IMR-90 (cell line): Measurements from ENCODE around the gene ZNF497. TPM values are rescaled to one million over a fixed set of nuclear protein-coding genes. Genes with fewer than 3 reads are reported as not detected.

Experiments
- ATAC-seq: fragments of 200-7000 bp; cut with Tn5 transposase; 2 replicates; pipeline ENCODE4 v1.9.1; 2020; ENCODE audit warnings: low read depth, mild to moderate bottlenecking, moderate library complexity
- BruUV-seq: library from RNA; stranded (reverse); fragments of 400-500 nt; replicated peaks from 2 replicates; lab custom pipeline; 2021; lab: Mats Ljungman, UMichigan
- CTCF ChIA-PET: fragments of 300-600 bp; formaldehyde crosslinking; extraction: SDS; loops from one replicate; lab custom pipeline; 2021; ENCODE audit warnings: antibody characterized with exemption; lab: Yijun Ruan, JAX
- POLR2A ChIA-PET: fragments of 300-600 bp; sonication (Branson Sonifier 250); formaldehyde crosslinking; loops from one replicate; lab custom pipeline; 2022; ENCODE audit warnings: antibody characterized with exemption; ENCODE audit not compliant: unreplicated experiment; lab: Charles Lee
- DNase-seq: peaks from one replicate; pipeline ENCODE4 v3.0.0; 2013
- H2AFZ ChIP-seq: replicated peaks from 2 replicates; pipeline ENCODE3; 2013; ENCODE audit warnings: low read length, mild to moderate bottlenecking; ENCODE audit not compliant: poor library complexity
- H2AK5ac ChIP-seq: 2 replicates; pipeline ENCODE4 v1.6.1; 2013; ENCODE audit warnings: low read depth, low read length, inconsistent platforms
- H2AK9ac ChIP-seq: replicated peaks from 2 replicates; pipeline ENCODE3; 2013; ENCODE audit warnings: mild to moderate bottlenecking, low read depth, low read length, moderate library complexity; ENCODE audit not compliant: poor library complexity
- H2BK120ac ChIP-seq: 2 replicates; pipeline ENCODE4 v1.6.1; 2013; ENCODE audit warnings: low read depth, low read length, inconsistent platforms
- H2BK15ac ChIP-seq: 3 replicates; pipeline ENCODE4 v1.6.1; 2013; ENCODE audit warnings: low read depth, low read length, inconsistent platforms
- H2BK20ac ChIP-seq: 2 replicates; pipeline ENCODE4 v1.6.1; 2013; ENCODE audit warnings: low read depth, mild to moderate bottlenecking, inconsistent platforms, low read length, moderate library complexity
- H2BK5ac ChIP-seq: 2 replicates; pipeline ENCODE4 v1.6.1; 2013; ENCODE audit warnings: mild to moderate bottlenecking, low read depth, low read length, inconsistent platforms; ENCODE audit not compliant: poor library complexity, severe bottlenecking
- H3K14ac ChIP-seq: replicated peaks from 2 replicates; pipeline ENCODE4 v1.6.1; 2013; ENCODE audit warnings: low read depth, low read length, inconsistent platforms
- H3K18ac ChIP-seq: 2 replicates; pipeline ENCODE4 v1.6.1; 2013; ENCODE audit warnings: low read depth, low read length, control low read depth
- H3K23ac ChIP-seq: 2 replicates; pipeline ENCODE4 v1.6.1; 2013; ENCODE audit warnings: low read depth, low read length, inconsistent platforms
- H3K27ac ChIP-seq: 2 replicates; pipeline ENCODE4 v1.5.1; 2013; ENCODE audit warnings: mild to moderate bottlenecking, control low read depth, low read length; ENCODE audit not compliant: insufficient read depth
- H3K27me3 ChIP-seq: 2 replicates; pipeline ENCODE4 v1.6.1; 2013; ENCODE audit warnings: low read length; ENCODE audit not compliant: control insufficient read depth, insufficient read depth
- H3K36me3 ChIP-seq: 2 replicates; pipeline ENCODE4 v1.6.1; 2013; ENCODE audit warnings: low read length, mixed read lengths; ENCODE audit not compliant: control insufficient read depth, insufficient read depth
- H3K4ac ChIP-seq: 2 replicates; pipeline ENCODE4 v1.6.1; 2013; ENCODE audit warnings: low read depth, low read length, inconsistent platforms
- H3K4me1 ChIP-seq: 2 replicates; pipeline ENCODE4 v1.6.1; 2013; ENCODE audit warnings: low read length, mixed read lengths; ENCODE audit not compliant: control insufficient read depth, insufficient read depth
- H3K4me2 ChIP-seq: 2 replicates; pipeline ENCODE4 v1.6.1; 2013; ENCODE audit warnings: low read depth, mild to moderate bottlenecking, control low read depth, low read length, moderate library complexity
- H3K4me3 ChIP-seq: 2 replicates; pipeline ENCODE4 v1.5.1; 2013; ENCODE audit warnings: low read depth, mild to moderate bottlenecking, control low read depth, low read length, moderate library complexity; ENCODE audit not compliant: insufficient read depth
- H3K56ac ChIP-seq: 2 replicates; pipeline ENCODE4 v1.6.1; 2013; ENCODE audit warnings: low read length, inconsistent platforms; ENCODE audit not compliant: insufficient read depth; ENCODE audit errors: extremely low read depth
- H3K79me1 ChIP-seq, 2 experiments: 2 replicates each; pipeline ENCODE4 v1.6.1; 2013; ENCODE audit warnings: low read length in 2 of 2, inconsistent platforms in 1 of 2, low read depth in 1 of 2
- H3K9ac ChIP-seq: 2 replicates; pipeline ENCODE4 v1.6.1; 2013; ENCODE audit warnings: low read depth, low read length, control low read depth
- H3K9me1 ChIP-seq: 2 replicates; pipeline ENCODE4 v1.6.1; 2013; ENCODE audit warnings: low read length, inconsistent platforms; ENCODE audit not compliant: insufficient read depth
- H3K9me3 ChIP-seq: 2 replicates; pipeline ENCODE4 v1.6.1; 2013; ENCODE audit warnings: low read length; ENCODE audit not compliant: control insufficient read depth, insufficient read depth
- H4K20me1 ChIP-seq: 2 replicates; pipeline ENCODE4 v1.6.1; 2013; ENCODE audit warnings: low read length, inconsistent platforms; ENCODE audit not compliant: insufficient read depth
- H4K5ac ChIP-seq: 2 replicates; pipeline ENCODE4 v1.6.1; 2013; ENCODE audit warnings: mild to moderate bottlenecking, low read depth, low read length, control low read depth
- H4K8ac ChIP-seq, 2 experiments: 2 replicates each; pipeline ENCODE4 v1.6.1; 2013; ENCODE audit warnings: low read depth in 2 of 2, low read length in 2 of 2, control low read depth in 1 of 2, inconsistent platforms in 1 of 2
- H4K91ac ChIP-seq: 2 replicates; pipeline ENCODE4 v1.6.1; 2013; ENCODE audit warnings: low read depth, low read length, inconsistent platforms; ENCODE audit not compliant: insufficient read depth
- POLR2A ChIP-seq: IDR thresholded peaks from 2 replicates; pipeline ENCODE4 v1.6.1; 2012; ENCODE audit warnings: mild to moderate bottlenecking, low read depth, low read length
- WGBS, 2 experiments: methylation state at CpG; one replicate each; pipeline versions ENCODE4 v1.1.5 to v1.1.7; 2013; ENCODE audit warnings: missing lambda C conversion rate in 2 of 2; ENCODE audit not compliant: insufficient read length in 1 of 2; ENCODE audit errors: extremely low coverage in 2 of 2; 5-methylcytosine and 5-hydroxymethylcytosine counted together
- dilution Hi-C: fragments of 300-500 bp; cut with HindIII; formaldehyde crosslinking; loops from one replicate; pipeline ENCODE4 v1.14.3; 2018; ENCODE audit warnings: low sequenced_read_pairs; ENCODE audit not compliant: unreplicated experiment
- in situ Hi-C: fragments of 300-500 bp; cut with MboI; formaldehyde crosslinking; loops from 3 replicates; pipeline ENCODE4 v1.14.3; 2019; ENCODE audit warnings: low sequenced_read_pairs, inconsistent platforms, mixed read lengths
- intact Hi-C: fragments of 100-400 bp; cut with micrococcal nuclease; formaldehyde crosslinking; loops from 2 replicates; pipeline ENCODE4 v1.10.0; 2022
- polyA plus RNA-seq, 3 experiments: library from polyadenylated mRNA; depleted of rRNA; stranded (reverse); fragments of >200 nt; gene quantifications; 2 replicates each; pipeline ENCODE4 v1.2.3, GENCODE V29; 2012; ENCODE audit warnings: low replicate concordance in 1 of 3
- total RNA-seq: library from RNA; depleted of rRNA; stranded (reverse); fragments of >200 nt; gene quantifications from 2 replicates; pipeline ENCODE4 v1.2.3, GENCODE V29; 2012
- TF ChIP-seq, protein P1 (sequence below): fragments of 150-350 bp; IDR thresholded peaks from 2 replicates; pipeline ENCODE4 v1.6.1; 2016; ENCODE audit warnings: low read depth, mild to moderate bottlenecking, low read length, moderate library complexity, borderline replicate concordance

Gene ZNF497
- total and polyA plus RNA-seq, 2 of the 4 experiments (the other 2 are of a cell fraction): 0.18 to 0.24 TPM

DNA sequence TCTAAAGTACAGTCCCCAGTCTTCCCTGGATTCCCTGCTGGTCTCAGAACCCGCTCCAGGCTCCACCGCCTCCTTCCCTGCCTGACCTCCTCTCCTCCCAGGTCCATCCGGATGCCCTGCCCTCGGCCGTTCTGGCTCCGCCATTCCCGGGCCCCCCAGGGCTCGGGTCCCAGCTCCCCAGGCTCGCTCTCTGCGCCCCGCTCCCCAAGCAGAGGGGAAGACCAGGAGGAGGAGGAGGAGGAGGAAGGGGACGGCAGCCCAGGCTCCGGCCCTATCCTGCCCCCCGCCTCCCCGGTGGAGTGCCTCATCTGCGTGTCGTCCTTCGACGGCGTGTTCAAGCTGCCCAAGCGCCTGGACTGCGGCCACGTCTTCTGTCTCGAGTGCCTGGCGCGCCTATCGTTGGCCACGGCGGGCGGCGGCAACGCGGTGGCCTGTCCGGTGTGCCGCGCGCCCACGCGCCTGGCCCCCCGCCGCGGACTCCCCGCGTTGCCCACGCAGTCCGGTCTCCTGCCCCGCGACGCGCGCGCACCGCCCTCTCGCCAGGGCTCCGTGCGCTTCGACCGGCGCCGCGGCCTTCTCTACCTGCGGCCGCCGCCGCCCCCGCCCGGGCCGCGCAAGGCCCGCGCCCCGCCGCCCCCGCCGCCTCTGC, 33.6 kb upstream of the ZNF497 start:
- peak; percentile 27 for ATAC-seq
- WGBS, 2 experiments: 19% methylated on average over 42 of the region's 75 CpGs; no CpG with 5 or more reads in 1 of the 2 experiments
- Histone ChIP-seq H3K36me3 (peaks cover 26% of the 10 kb centered on the region), H3K18ac (no peak overlapping the region), H3K9me1 (no peaks in the 10 kb centered on the region), H3K4ac (no peak overlapping the region), H3K14ac (no peak overlapping the region), H2BK15ac (no peak overlapping the region), H3K79me1 (peaks cover 9 to 39% of the 10 kb centered on the region in 2 experiments), H3K4me3 (no peak overlapping the region), H4K91ac (no peak overlapping the region), H2AK5ac (no peak overlapping the region), H3K4me2 (no peak overlapping the region), H2BK20ac (no peak overlapping the region), H3K9me3 (no peaks in the 10 kb centered on the region), H3K23ac (no peak overlapping the region), H2AFZ (peak overlapping the region; percentile 61), H2AK9ac (no peak overlapping the region), H4K20me1 (peaks cover 29% of the 10 kb centered on the region), H3K4me1 (peaks cover 2% of the 10 kb centered on the region), H3K9ac (no peak overlapping the region), H4K5ac (no peak overlapping the region), H3K56ac (no peak overlapping the region), H3K27ac (no peak overlapping the region), H4K8ac (no peak overlapping the region), H3K27me3 (no peaks in the 10 kb centered on the region), H2BK5ac (no peak overlapping the region), H2BK120ac (no peak overlapping the region)
- in situ Hi-C loops: no loop called here
- 0 out of 2 replicates have a peak, but pooled peaks have one; percentile 18 for TF ChIP-seq POLR2A
- TF ChIP-seq, protein P1, sequence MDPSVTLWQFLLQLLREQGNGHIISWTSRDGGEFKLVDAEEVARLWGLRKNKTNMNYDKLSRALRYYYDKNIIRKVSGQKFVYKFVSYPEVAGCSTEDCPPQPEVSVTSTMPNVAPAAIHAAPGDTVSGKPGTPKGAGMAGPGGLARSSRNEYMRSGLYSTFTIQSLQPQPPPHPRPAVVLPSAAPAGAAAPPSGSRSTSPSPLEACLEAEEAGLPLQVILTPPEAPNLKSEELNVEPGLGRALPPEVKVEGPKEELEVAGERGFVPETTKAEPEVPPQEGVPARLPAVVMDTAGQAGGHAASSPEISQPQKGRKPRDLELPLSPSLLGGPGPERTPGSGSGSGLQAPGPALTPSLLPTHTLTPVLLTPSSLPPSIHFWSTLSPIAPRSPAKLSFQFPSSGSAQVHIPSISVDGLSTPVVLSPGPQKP: no peak
- ChIA-PET CTCF (no interaction called here), POLR2A (no interaction called here)
- intact Hi-C loops: no loop called here
- no peak for DNase-seq
- BruUV-seq: no TSS peak
- dilution Hi-C loops: no loop called here
